Measurements from ENCODE around the gene POLR3E. TPM values are rescaled to one million over a fixed set of nuclear protein-coding genes. Genes with fewer than 3 reads are reported as not detected.

POLR3E gene
- total RNA-seq, 1 experiment from 2014 or later = 73.5 TPM

DNA sequence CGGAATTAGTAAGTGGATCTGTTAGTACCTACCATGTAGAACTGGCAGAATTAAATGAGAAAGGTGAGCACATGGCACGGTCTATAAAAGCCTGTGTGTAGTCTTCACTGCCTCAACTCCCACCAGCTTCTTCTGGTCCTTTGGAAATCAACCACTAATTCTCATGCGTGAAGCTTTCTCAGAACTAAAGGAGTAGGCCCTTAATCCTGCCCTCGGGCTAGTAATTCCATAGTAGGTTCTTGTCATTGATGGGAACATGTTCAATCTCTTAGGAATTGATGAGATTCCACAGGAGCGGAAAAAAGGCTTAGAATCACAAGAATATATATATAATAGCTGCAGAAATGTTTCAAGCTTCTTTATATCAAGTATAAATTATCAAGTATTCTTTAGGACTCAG, 55.5 kb downstream of the POLR3E start (continued):
- TF ChIP-seq, protein P1, sequence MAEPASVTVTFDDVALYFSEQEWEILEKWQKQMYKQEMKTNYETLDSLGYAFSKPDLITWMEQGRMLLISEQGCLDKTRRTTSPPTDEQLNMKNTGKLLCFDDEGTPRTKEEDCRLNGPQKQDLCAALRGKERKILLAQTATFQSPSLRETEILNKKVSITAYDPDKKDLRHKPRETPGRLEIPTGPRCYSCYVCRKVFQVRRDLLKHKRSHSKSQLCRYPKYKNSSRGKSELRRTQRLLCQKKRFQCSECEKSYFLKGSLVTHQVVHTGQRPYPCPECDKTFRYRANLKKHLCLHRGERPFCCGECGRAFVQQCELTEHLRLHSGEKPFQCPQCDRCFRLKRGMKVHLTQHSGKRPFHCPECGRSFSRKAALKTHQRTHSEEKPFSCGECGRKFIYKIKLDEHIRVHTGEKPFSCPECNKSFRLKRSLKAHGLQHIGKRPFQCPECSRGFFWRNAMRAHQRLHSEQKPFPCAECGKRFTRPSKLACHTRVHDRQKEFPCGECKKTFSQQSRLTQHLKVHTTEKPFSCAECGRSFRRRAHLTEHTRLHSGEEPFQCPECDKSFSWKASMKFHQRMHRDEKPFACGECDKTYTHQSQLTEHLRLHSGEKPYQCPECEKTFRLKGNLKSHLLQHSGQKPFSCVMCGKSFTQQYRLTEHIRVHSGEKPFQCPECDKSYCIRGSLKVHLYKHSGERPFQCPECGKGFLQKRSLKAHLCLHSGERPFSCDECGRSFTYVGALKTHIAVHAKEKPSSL (CRISPR knock-in tag; conservative IDR thresholded peaks at IDR 0.05) = no peak

GRCh38 chr16:22353191-22353919, 56.1 kb downstream of the POLR3E start:
- Mint-ChIP-seq H3K27me3 (ENCODE audit: low read depth) (no peaks in the 10 kb centered on the region), H3K4me1 (peaks cover 29% of the 10 kb centered on the region), H3K9me3 (peaks cover 10% of the 10 kb centered on the region; the same call in 1 of the 2 replicates), H3K4me3 (no peak overlapping the region), H3K36me3 (peaks cover 44% of the 10 kb centered on the region), H3K27ac (peak overlapping the region; percentile 22)
- DNase-seq (ENCODE audit: low spot score) = no peak
- TF ChIP-seq CREM (CRISPR knock-in tag; IDR thresholded peaks at IDR 0.05) (no peak), IRF2 (CRISPR knock-in tag; IDR thresholded peaks at IDR 0.05; ENCODE audit: borderline replicate concordance, low read depth) (no peak), GTF2I (CRISPR knock-in tag; conservative IDR thresholded peaks at IDR 0.05) (no peak), NFATC4 (CRISPR knock-in tag; IDR thresholded peaks at IDR 0.05) (no peak), ZBTB43 (CRISPR knock-in tag; IDR thresholded peaks at IDR 0.05) (no peak), GRHL2 (CRISPR knock-in tag; IDR thresholded peaks at IDR 0.05; ENCODE audit: insufficient replicate concordance, severe bottlenecking) (no peak), SMAD3 (CRISPR knock-in tag; IDR thresholded peaks at IDR 0.05; ENCODE audit: borderline replicate concordance) (no peak), SMAD4 (CRISPR knock-in tag; IDR thresholded peaks at IDR 0.05) (no peak), KAT7 (CRISPR knock-in tag; IDR thresholded peaks at IDR 0.05; ENCODE audit: borderline replicate concordance) (no peak), EMX1 (CRISPR knock-in tag; IDR thresholded peaks at IDR 0.05) (no peak), CBFB (CRISPR knock-in tag; IDR thresholded peaks at IDR 0.05; ENCODE audit: low read depth) (no peak), ZNF317 (CRISPR knock-in tag; IDR thresholded peaks at IDR 0.05; ENCODE audit: borderline replicate concordance, low read depth) (no peak), FOXJ3 (CRISPR knock-in tag; IDR thresholded peaks at IDR 0.05; ENCODE audit: borderline replicate concordance) (no peak), ZNF263 (CRISPR knock-in tag; IDR thresholded peaks at IDR 0.05; ENCODE audit: low read depth) (no peak), ATF1 (CRISPR knock-in tag; IDR thresholded peaks at IDR 0.05) (no peak)
- TF ChIP-seq, protein P2, sequence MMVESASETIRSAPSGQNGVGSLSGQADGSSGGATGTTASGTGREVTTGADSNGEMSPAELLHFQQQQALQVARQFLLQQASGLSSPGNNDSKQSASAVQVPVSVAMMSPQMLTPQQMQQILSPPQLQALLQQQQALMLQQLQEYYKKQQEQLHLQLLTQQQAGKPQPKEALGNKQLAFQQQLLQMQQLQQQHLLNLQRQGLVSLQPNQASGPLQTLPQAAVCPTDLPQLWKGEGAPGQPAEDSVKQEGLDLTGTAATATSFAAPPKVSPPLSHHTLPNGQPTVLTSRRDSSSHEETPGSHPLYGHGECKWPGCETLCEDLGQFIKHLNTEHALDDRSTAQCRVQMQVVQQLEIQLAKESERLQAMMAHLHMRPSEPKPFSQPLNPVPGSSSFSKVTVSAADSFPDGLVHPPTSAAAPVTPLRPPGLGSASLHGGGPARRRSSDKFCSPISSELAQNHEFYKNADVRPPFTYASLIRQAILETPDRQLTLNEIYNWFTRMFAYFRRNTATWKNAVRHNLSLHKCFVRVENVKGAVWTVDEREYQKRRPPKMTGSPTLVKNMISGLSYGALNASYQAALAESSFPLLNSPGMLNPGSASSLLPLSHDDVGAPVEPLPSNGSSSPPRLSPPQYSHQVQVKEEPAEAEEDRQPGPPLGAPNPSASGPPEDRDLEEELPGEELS (CRISPR knock-in tag; IDR thresholded peaks at IDR 0.05) = no peak
- TF ChIP-seq, protein P3, sequence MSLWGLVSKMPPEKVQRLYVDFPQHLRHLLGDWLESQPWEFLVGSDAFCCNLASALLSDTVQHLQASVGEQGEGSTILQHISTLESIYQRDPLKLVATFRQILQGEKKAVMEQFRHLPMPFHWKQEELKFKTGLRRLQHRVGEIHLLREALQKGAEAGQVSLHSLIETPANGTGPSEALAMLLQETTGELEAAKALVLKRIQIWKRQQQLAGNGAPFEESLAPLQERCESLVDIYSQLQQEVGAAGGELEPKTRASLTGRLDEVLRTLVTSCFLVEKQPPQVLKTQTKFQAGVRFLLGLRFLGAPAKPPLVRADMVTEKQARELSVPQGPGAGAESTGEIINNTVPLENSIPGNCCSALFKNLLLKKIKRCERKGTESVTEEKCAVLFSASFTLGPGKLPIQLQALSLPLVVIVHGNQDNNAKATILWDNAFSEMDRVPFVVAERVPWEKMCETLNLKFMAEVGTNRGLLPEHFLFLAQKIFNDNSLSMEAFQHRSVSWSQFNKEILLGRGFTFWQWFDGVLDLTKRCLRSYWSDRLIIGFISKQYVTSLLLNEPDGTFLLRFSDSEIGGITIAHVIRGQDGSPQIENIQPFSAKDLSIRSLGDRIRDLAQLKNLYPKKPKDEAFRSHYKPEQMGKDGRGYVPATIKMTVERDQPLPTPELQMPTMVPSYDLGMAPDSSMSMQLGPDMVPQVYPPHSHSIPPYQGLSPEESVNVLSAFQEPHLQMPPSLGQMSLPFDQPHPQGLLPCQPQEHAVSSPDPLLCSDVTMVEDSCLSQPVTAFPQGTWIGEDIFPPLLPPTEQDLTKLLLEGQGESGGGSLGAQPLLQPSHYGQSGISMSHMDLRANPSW (CRISPR knock-in tag; conservative IDR thresholded peaks at IDR 0.05; ENCODE audit: low read depth) = no peak
- ChIA-PET CTCF (interaction anchor here (0.7 to 1.5 kb wide), 5 partner anchors 32 to 1164 kb away, joined by 3 to 5 read pairs (median 3); no protein-coding TSS in a partner anchor), POLR2A (interaction anchor here (0.5 kb wide), 1 partner anchor 492 kb away, joined by 3 read pairs; no protein-coding TSS in a partner anchor)
- ATAC-seq = peak; percentile 57

All from WTC11 (cell line).